Measurements from ENCODE around the gene KDR.

KDR gene

GRCh38 chr4:55111601-55112000, 13.8 kb downstream of the KDR start:
- H3K4me3 ChIP-seq (ENCODE audit: low read depth, low read length, poor library complexity, severe bottlenecking) = no peak overlapping the region
- H2AFZ ChIP-seq (ENCODE audit: low read length) = no peak overlapping the region
- no peaks in the 10 kb centered on the region for H3F3A ChIP-seq (ENCODE audit: insufficient read depth, low read length)
- H3K27ac ChIP-seq (ENCODE audit: low read depth, low read length, poor library complexity, severe bottlenecking) = no peak overlapping the region
- no peaks in the 10 kb centered on the region for H3K9me2 ChIP-seq (ENCODE audit: low read depth, low read length)
- H3K36me3 ChIP-seq (ENCODE audit: insufficient read depth, low read length) = no peaks in the 10 kb centered on the region
- no peaks in the 10 kb centered on the region for H3K4me1 ChIP-seq (ENCODE audit: insufficient read depth, low read length, severe bottlenecking)
- no peak overlapping the region for H3K4me2 ChIP-seq (ENCODE audit: low read length)
- H3K27me3 ChIP-seq (ENCODE audit: insufficient read depth, low read length) = no peaks in the 10 kb centered on the region
- TF ChIP-seq CTCF (IDR thresholded peaks at IDR 0.05; ENCODE audit: low read length) (no peak), EZH2 (IDR thresholded peaks at IDR 0.05; ENCODE audit: borderline replicate concordance, low read length) (no peak)
- no peaks in the 10 kb centered on the region for H3K9me3 ChIP-seq (ENCODE audit: low read length)
- no peak overlapping the region for H3K9ac ChIP-seq (ENCODE audit: low read length)
- no peaks in the 10 kb centered on the region for H3K79me2 ChIP-seq (ENCODE audit: insufficient read depth, low read length)
- H4K20me1 ChIP-seq (ENCODE audit: insufficient read depth, low read length) = no peaks in the 10 kb centered on the region

GRCh38 chr4:55110131-55110530, 15.3 kb downstream of the KDR start:
- Histone ChIP-seq H3K4me1 (ENCODE audit: insufficient read depth, low read length, severe bottlenecking) (no peaks in the 10 kb centered on the region), H4K20me1 (ENCODE audit: insufficient read depth, low read length) (no peaks in the 10 kb centered on the region), H3K9me2 (ENCODE audit: low read depth, low read length) (no peaks in the 10 kb centered on the region), H3K27me3 (ENCODE audit: insufficient read depth, low read length) (no peaks in the 10 kb centered on the region), H3K27ac (ENCODE audit: low read depth, low read length, poor library complexity, severe bottlenecking) (no peak overlapping the region), H3K4me2 (ENCODE audit: low read length) (no peak overlapping the region), H3K79me2 (ENCODE audit: insufficient read depth, low read length) (no peaks in the 10 kb centered on the region), H3K9me3 (ENCODE audit: low read length) (no peaks in the 10 kb centered on the region), H3K36me3 (ENCODE audit: insufficient read depth, low read length) (no peaks in the 10 kb centered on the region), H3K9ac (ENCODE audit: low read length) (no peak overlapping the region), H3K4me3 (ENCODE audit: low read depth, low read length, poor library complexity, severe bottlenecking) (no peak overlapping the region), H3F3A (ENCODE audit: insufficient read depth, low read length) (no peaks in the 10 kb centered on the region), H2AFZ (ENCODE audit: low read length) (no peak overlapping the region)
- no peak for TF ChIP-seq EZH2 (IDR thresholded peaks at IDR 0.05; ENCODE audit: borderline replicate concordance, low read length)
- no peak for TF ChIP-seq CTCF (IDR thresholded peaks at IDR 0.05; ENCODE audit: low read length)

DNA sequence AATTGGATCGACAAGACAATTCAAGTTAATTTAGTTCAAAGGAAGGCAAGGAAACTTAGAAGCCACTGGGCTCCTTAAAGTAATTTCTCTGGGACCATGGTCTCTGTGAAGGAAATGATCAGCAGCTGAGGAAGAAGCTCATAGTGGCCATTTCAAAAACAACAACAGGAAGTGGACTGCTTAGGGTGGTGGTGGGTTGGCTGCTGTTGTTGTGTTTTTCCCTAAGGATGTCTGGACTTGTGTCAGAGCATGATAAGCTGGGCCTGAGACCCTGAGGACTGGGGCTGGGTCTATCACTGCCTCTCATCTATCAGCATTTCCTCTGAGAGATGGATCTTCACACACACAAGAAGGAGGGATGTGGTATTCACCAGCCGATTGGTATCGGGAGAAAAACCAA, 18.3 kb downstream of the KDR start:
- Histone ChIP-seq H2AFZ (ENCODE audit: low read length) (no peak overlapping the region), H3K36me3 (ENCODE audit: insufficient read depth, low read length) (no peaks in the 10 kb centered on the region)

More for the DNA sequence above, 18.3 kb downstream of the KDR start:
- H3K9me2 ChIP-seq (ENCODE audit: low read depth, low read length) = no peaks in the 10 kb centered on the region
- TF ChIP-seq EZH2 (IDR thresholded peaks at IDR 0.05; ENCODE audit: borderline replicate concordance, low read length) (no peak), CTCF (IDR thresholded peaks at IDR 0.05; ENCODE audit: low read length) (no peak)
- no peaks in the 10 kb centered on the region for H3K9me3 ChIP-seq (ENCODE audit: low read length)
- no peak overlapping the region for H3K4me3 ChIP-seq (ENCODE audit: low read depth, low read length, poor library complexity, severe bottlenecking)
- no peaks in the 10 kb centered on the region for H3F3A ChIP-seq (ENCODE audit: insufficient read depth, low read length)
- H3K27ac ChIP-seq (ENCODE audit: low read depth, low read length, poor library complexity, severe bottlenecking) = no peak overlapping the region
- H3K4me2 ChIP-seq (ENCODE audit: low read length) = no peak overlapping the region
- no peaks in the 10 kb centered on the region for H4K20me1 ChIP-seq (ENCODE audit: insufficient read depth, low read length)
- H3K4me1 ChIP-seq (ENCODE audit: insufficient read depth, low read length, severe bottlenecking) = no peaks in the 10 kb centered on the region
- H3K9ac ChIP-seq (ENCODE audit: low read length) = no peak overlapping the region
- H3K27me3 ChIP-seq (ENCODE audit: insufficient read depth, low read length) = no peaks in the 10 kb centered on the region
- H3K79me2 ChIP-seq (ENCODE audit: insufficient read depth, low read length) = no peaks in the 10 kb centered on the region

Measured in OCI-LY1 (cell line).